Activated CD4-positive, alpha-beta T cell treated with anti-CD3 and anti-CD28 coated beads for 4 hours (primary cell): Measurements from ENCODE around the gene AKNAD1.
A peak's percentile ranks its signal among the peaks of the same experiment; 100 is the strongest.
"Not testable (repeated sequence)": the region's sequence is repeated elsewhere in the genome, so short reads cannot be mapped to it uniquely, and the experiment has no call there.

Source experiments
- DNase-seq, 2 donors: peaks; one replicate each; pipeline ENCODE4 v3.0.0-alpha.2; 2020

AKNAD1 gene

DNA sequence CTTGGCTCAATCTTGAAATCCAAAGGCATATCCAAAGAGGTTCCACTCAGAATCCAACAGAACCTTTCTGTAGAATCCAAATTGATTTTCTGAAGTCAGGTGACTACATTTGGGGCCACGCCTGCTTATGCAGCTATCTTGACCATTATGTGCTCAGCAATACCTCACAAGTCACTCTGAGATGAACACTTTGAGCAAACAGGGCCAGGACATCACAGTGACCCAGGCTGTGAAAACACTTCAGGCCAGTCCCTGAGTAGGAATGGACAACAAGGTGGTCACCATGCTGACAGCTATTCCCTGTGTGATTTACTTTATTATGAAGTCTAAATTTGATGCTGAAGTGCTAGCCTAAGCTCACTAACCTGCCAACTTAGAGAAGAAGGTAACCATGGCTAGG lies at the start of gene AKNAD1:
TSS of gene AKNAD1 (minus strand) at position 101 of the 400 bp plus-strand sequence. CDS start 4,430 bp downstream, outside the sequence.
- DNase-seq: no peak

DNA sequence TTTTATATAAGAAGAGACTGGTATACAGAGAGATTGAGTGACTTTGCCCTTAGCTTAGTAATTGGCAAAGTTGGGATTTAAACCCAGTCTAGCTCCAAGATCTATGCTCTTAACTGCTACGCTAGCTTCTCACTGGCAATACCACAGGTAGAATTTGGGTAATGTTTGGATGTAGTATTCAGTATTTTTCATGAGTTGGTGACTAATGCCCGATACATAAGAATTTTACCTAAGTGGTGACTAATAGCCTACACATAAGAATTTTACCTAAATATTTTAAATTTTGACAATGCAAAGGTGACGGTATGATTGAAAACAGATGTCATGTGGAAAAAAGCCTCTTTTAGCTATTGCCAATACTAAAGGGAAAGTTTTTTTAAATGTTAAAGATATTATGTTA lies 44.2 kb upstream of the AKNAD1 start:
- DNase-seq: no peak

GRCh38 chr1:108897865-108898720 lies 41.2 kb upstream of the AKNAD1 start:
- DNase-seq: peak; percentile 11 to 22

GRCh38 chr1:108896146-108897145 lies 39.6 kb upstream of the AKNAD1 start:
- no peak for DNase-seq

GRCh38 chr1:108893141-108893530 lies 36.2 kb upstream of the AKNAD1 start:
- DNase-seq: no peak

DNA sequence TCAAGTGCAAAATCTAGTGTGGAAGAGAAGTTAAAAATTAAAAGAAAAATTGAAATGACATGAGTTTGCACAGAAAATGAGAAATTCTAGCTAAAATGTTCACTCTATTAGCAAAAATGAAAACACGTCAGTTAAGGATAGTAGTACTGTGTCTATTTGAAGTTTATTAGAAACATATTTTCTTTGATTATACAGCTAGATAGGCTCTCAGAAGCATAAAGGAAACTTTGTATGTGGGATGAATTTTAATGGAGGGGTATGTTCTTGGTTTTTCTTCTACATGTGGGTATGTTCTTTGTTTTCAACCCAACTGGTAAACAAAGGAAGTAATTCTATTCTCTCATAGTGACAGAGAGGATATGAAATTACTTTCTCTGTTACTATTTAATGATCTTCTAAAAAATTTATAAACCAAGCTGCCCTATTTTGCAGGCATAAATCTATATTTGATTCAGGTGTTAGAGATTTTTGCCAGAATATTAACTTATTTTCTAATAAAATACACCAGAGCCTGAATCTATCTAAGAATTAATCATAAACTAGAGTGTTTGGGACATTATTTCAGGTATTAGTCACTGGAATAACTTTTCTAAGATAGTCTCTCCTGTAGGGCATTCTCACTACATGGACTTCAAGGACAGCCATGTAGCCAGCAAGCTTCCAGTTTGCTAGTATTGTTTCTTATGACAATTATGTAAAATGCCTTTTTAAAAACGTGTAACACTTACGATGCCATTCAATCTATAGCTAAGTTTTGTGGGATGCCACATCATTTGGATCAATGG lies 35.7 kb upstream of the AKNAD1 start:
- no peak for DNase-seq

DNA sequence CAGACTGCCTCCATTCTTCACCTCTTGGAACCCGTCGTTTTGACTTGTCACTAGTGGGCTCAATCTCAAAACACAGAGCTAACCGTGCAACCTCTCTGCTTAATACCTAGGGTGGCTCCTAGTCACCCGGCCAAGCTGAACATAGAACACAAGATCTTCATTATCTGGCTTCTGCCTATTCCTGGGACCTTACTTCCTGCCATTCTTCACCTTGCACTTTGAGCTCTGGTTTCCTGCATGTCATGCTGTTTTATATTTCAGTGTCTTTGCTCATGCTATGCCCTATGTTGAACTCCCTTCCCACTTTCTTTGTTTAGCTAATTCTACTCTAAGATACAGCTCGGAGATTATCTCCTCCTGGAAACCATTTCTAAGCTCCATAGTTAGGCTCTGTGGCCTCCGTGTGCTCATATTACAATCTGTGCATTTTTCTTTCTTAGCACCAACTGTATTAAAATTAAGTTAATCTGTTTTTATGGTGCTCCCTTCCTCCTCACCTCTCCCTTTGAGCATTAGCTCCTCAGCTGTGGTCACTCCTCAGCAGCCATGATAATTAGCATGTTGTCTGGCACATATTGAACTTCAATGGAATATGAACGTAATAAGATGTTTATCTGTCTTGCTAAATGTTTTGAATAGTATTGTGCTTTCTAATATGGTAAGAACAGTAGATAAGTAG lies 33.0 kb upstream of the AKNAD1 start:
- DNase-seq: no peak

DNA sequence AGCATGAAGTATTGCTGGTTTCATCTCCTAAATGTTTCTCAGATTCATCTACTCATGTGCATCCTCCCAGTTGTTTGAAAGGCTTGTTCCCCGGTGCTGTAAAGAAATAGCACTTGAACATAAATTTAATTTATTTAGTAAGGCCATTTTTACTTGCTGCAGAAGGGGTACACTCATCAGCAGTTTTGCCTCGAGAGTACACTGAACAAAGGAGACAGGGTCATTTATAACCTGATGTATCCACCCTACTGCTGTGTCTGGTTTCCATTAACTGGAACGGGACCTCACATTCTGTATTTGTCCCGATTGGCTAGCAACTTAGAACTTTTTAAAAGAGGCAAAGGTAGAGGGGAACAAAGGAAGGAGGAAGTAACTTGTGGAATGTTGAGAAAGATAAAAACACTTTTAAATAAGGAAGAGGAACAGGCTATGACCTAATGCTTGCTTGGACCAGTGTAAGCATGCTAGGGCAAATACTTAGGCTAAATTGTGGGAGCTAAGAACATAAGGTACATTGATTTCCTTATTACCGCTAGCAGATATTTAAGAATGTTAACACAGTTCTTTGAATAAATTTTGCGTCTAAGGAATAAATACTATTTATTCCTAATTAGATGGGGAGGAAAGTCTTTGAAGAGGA lies 32.2 kb upstream of the AKNAD1 start:
- not testable (repeated sequence) for DNase-seq

- DNase-seq: no peak
Observed at GRCh38 chr1:108886292-108886691, 29.4 kb upstream of the AKNAD1 start.

DNA sequence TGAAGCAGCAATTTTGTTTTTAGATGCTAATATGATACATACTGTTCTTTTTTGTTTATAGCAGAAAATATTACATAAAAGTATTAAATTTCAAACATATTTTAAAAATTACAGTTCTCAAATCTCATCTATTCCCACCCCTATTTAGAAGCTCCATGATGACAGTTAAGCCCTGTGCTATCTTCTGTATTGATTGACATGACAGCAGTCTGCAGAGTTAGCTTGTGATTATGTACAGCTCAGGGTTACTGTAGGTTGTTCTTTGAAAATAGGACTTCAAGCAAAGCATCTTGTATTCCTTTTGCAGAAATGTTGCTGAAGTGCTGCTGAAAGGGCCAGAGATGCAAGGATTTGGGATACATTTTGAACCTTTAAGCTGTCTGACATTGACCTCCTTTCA lies 28.1 kb upstream of the AKNAD1 start:
- DNase-seq: no peak

- no peak for DNase-seq
Observed at GRCh38 chr1:108882837-108883236, 25.9 kb upstream of the AKNAD1 start.

DNA sequence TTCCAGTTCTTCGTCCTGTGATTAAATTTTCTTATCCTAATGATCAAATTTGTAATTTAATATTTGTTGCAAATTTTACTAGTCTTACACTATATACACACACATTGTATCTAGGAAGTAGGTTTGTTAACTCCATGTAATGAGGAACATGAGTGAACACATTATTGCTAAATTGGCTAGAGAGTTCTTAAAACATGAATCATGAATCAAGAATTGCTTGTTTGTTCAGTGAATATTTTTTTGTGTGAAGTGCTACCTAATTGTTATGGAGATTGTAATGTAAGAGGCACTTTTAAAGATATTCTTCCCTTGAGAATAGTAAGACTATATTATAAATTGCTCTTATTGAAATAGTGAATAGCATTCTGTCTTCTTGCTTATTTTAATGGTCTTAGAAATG lies 24.5 kb upstream of the AKNAD1 start:
- DNase-seq: no peak

- no peak for DNase-seq
Observed at GRCh38 chr1:108880850-108881249, 24.0 kb upstream of the AKNAD1 start.

GRCh38 chr1:108878678-108879077 lies 21.8 kb upstream of the AKNAD1 start:
- no peak for DNase-seq

DNA sequence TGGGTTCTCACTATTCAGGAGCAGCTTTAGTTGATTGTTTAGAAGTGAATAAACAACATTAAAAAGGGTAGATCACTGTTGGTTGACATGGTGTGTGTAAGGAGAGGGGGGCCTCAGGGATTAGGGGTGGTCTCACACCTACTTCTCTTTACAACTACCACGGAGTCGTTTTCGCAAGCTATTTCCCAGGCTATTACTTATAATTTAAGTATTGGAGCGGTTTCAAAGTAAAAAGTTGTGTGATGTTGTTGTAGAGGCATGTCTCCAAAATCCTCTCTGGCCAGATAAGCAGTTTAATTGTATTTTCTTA lies 21.2 kb upstream of the AKNAD1 start:
- DNase-seq: no peak

DNA sequence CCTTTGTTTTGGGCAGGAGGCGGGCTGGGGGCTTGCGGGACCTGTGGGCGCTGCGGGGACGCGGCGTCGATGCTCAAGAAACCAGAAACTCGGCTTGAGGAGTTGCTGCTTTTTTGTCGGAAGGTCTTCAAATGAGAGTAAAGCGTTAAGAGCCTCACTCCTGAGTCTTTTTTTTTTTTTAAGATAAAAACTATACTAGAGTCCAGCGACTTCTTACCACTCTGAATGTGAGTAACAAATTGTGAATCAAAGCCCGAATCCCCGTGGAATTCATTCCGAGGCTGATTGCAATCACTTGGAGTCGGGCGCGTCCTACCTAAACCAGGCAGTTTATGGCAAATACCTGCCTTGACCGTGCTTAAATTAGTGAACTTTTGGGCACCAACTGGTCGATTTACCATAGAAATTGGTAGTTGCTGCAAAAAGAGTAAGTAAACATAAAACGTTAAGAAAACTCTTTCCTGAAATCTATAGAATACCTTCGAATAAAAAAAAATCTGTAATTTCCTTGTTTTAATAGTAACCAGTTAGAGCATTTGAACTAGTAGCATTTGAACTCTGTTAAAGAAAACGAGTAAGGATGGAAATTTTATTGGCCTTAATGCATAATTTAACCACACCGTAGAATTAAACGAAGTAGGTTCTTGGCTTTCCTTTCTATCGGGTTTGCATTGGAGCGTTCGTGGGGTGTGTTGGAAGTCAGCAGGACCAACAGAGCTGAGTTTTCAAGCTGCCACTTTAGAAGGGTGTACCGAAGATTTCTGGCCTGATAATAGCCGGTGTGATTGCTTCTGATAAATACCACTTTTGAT lies 20.7 kb upstream of the AKNAD1 start:
- DNase-seq: no peak

- DNase-seq: no peak
Observed at GRCh38 chr1:108871050-108871724, 14.3 kb upstream of the AKNAD1 start.

DNA sequence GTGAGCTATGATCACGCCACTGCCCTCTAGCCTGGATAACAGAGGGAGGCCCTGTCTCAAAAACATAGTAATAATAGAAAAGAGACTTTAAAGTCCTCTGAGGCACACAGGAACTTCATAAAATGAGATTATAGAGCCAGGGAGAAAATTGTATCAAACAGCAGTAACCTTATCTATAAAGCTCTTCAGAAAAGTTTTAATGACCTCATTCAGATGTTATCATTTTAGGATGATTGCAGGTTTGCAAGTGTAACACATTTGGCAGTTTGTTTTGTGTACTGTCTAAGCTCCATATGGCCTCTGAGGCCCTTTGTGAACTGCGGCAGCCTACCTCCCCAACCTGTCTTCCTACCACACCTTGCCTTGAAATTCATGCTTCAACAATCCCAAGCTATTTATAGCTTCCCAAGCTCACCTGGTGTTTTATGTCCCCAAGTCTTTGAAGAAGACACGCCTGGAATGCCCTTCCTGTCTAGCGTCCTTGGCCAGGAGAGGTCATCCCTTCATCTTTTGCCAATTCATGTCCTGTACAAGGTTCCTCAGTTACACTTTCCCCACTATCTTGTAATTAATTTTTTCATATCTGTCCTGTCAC lies 8.5 kb upstream of the AKNAD1 start:
- no peak for DNase-seq

DNA sequence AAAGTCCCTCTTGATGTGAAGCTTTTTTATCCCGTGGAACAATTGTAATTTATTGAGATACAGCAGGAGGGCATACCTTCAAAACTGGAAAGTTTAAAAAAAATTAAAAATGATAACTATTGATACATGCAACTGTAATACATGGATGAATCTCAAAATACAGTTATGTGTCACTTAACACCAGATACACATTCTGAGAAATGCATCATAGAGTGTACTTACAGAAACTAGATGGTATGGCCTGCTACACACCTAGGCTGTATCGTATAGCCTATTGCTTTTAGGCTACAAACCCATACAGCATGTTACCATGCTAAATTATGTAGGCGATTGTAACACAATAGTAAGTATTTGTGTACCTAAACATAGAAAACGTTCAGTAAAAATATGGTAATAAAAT lies 7.1 kb upstream of the AKNAD1 start:
- DNase-seq: no peak
